ACC112 (cell line): ENCODE data around the gene TOP1.

ENCODE experiments used
- H2AFZ ChIP-seq: fragments of 200-600 bp; sonication (generic); one replicate; pipeline ENCODE4 v1.6.0; 2017; ENCODE audit warnings: antibody characterized with exemption, low read length; ENCODE audit not compliant: unreplicated experiment
- H3K27ac ChIP-seq: fragments of 200-600 bp; sonication (generic); 2 replicates; pipeline ENCODE4 v1.5.1; 2014; ENCODE audit warnings: low read depth, mild to moderate bottlenecking, antibody characterized with exemption, low read length, moderate library complexity
- H3K27me3 ChIP-seq: fragments of 200-600 bp; sonication (generic); 2 replicates; pipeline ENCODE4 v1.6.1; 2014; ENCODE audit warnings: mild to moderate bottlenecking, antibody characterized with exemption, low read length, moderate library complexity, mixed read lengths; ENCODE audit not compliant: insufficient read depth
- H3K36me3 ChIP-seq: fragments of 200-600 bp; sonication (generic); 2 replicates; pipeline ENCODE4 v1.6.1; 2016; ENCODE audit warnings: mild to moderate bottlenecking, antibody characterized with exemption, low read length, moderate library complexity, mixed read lengths; ENCODE audit not compliant: insufficient read depth
- H3K4me1 ChIP-seq: fragments of 200-600 bp; sonication (generic); one replicate; pipeline ENCODE4 v1.6.1; 2016; ENCODE audit warnings: low read length, mixed read lengths; ENCODE audit not compliant: insufficient read depth, unreplicated experiment, control insufficient read depth
- H3K4me3 ChIP-seq: fragments of 200-600 bp; sonication (generic); 2 replicates; pipeline ENCODE4 v1.5.1; 2014; ENCODE audit warnings: mild to moderate bottlenecking, low read depth, low read length
- H3K79me2 ChIP-seq: fragments of 200-600 bp; sonication (generic); one replicate; pipeline ENCODE4 v1.6.0; 2016; ENCODE audit warnings: low read length; ENCODE audit not compliant: control insufficient read depth, unreplicated experiment, insufficient read depth

Gene TOP1

GRCh38 chr20:41004531-41005360 lies 23.9 kb upstream of the TOP1 start:
- Histone ChIP-seq H3K27ac (peak overlapping the region; percentile 95), H2AFZ (no peak overlapping the region), H3K4me1 (peaks cover 48% of the 10 kb centered on the region), H3K79me2 (peaks cover 25% of the 10 kb centered on the region), H3K36me3 (peaks cover 3% of the 10 kb centered on the region; the same call in 1 of the 2 replicates), H3K27me3 (no peaks in the 10 kb centered on the region), H3K4me3 (peak overlapping the region; percentile 73)

- Histone ChIP-seq H3K4me3 (peak overlapping the region; percentile 73), H2AFZ (no peak overlapping the region), H3K27me3 (no peaks in the 10 kb centered on the region), H3K4me1 (peaks cover 54% of the 10 kb centered on the region), H3K27ac (peak overlapping the region; percentile 95), H3K36me3 (peaks cover 3% of the 10 kb centered on the region; the same call in 1 of the 2 replicates), H3K79me2 (peaks cover 19% of the 10 kb centered on the region)
Measured at GRCh38 chr20:41005361-41005729, 23.3 kb upstream of the TOP1 start.

- Histone ChIP-seq H3K27ac (peak overlapping the region; percentile 95), H3K4me1 (peaks cover 59% of the 10 kb centered on the region), H3K36me3 (no peaks in the 10 kb centered on the region), H3K27me3 (no peaks in the 10 kb centered on the region), H2AFZ (no peak overlapping the region), H3K79me2 (peaks cover 13% of the 10 kb centered on the region), H3K4me3 (peak overlapping the region; percentile 73; the same call in 1 of the 2 replicates)
Measured at GRCh38 chr20:41006126-41006935, 22.3 kb upstream of the TOP1 start.

DNA sequence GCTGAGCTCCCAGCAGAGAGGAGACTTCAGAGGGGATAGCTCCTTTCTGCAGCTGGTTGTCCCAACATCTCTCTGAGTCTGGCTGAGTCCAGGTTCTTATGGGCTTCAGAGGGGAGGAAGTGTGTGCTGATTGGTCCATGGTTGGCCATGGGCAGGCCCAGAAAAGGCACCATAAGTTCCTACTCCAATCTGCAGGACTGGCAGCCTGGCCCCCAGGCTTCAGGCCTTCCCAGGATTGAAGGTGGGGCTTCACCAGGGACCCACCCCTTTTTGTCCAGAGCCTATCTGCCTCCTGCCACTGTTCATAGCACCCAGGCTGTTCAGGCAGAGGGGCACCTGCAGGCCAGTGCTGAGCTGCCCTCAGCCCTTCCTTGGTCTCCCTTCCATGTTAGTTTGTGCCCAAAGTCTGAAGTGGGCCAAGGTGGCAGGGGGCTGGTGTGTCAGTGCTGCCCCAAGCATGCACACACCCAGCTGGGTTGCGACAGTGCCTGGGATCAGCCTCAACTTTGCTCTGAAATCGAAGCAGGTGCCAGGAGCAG lies 21.6 kb upstream of the TOP1 start:
- Histone ChIP-seq H2AFZ (no peak overlapping the region), H3K4me3 (no peak overlapping the region), H3K36me3 (no peaks in the 10 kb centered on the region), H3K79me2 (peaks cover 8% of the 10 kb centered on the region), H3K27me3 (no peaks in the 10 kb centered on the region), H3K27ac (no peak overlapping the region), H3K4me1 (peaks cover 59% of the 10 kb centered on the region)

GRCh38 chr20:41007481-41007880 lies 21.1 kb upstream of the TOP1 start:
- H3K27me3 ChIP-seq = no peaks in the 10 kb centered on the region
- peaks cover 8% of the 10 kb centered on the region for H3K79me2 ChIP-seq
- no peak overlapping the region for H2AFZ ChIP-seq
- H3K27ac ChIP-seq = peak overlapping the region; percentile 86
- no peak overlapping the region for H3K4me3 ChIP-seq
- H3K4me1 ChIP-seq = peaks cover 56% of the 10 kb centered on the region
- no peaks in the 10 kb centered on the region for H3K36me3 ChIP-seq

DNA sequence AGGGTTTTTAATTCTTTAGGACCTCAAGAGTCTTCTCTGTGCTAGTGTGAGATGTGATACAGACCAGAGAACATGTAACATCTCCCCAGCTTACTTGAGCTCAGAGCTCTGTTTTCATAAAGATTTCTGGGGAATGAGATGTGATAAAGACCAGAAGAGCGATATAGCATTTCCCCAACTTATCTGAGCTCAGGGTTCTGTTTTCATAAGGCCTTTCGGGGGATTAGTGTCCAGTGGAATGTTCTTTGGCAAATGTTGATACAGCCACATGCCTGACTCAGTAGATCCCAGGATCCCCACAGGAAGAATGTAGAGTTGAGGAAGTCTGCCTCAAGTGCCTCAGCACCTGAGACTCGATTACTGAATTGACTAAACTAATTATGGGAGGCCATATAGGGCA lies 18.7 kb upstream of the TOP1 start:
- H3K4me1 ChIP-seq = peaks cover 49% of the 10 kb centered on the region
- peak overlapping the region; percentile 89 for H2AFZ ChIP-seq
- no peaks in the 10 kb centered on the region for H3K36me3 ChIP-seq
- H3K27ac ChIP-seq = peak overlapping the region; percentile 66
- H3K27me3 ChIP-seq = no peaks in the 10 kb centered on the region
- no peak overlapping the region for H3K4me3 ChIP-seq
- H3K79me2 ChIP-seq = peaks cover 2% of the 10 kb centered on the region

GRCh38 chr20:41011551-41012067 lies 17.0 kb upstream of the TOP1 start:
- no peaks in the 10 kb centered on the region for H3K36me3 ChIP-seq
- H3K4me3 ChIP-seq = no peak overlapping the region
- H3K27ac ChIP-seq = no peak overlapping the region
- H3K79me2 ChIP-seq = no peaks in the 10 kb centered on the region
- H2AFZ ChIP-seq = no peak overlapping the region
- no peaks in the 10 kb centered on the region for H3K27me3 ChIP-seq
- H3K4me1 ChIP-seq = peaks cover 37% of the 10 kb centered on the region

DNA sequence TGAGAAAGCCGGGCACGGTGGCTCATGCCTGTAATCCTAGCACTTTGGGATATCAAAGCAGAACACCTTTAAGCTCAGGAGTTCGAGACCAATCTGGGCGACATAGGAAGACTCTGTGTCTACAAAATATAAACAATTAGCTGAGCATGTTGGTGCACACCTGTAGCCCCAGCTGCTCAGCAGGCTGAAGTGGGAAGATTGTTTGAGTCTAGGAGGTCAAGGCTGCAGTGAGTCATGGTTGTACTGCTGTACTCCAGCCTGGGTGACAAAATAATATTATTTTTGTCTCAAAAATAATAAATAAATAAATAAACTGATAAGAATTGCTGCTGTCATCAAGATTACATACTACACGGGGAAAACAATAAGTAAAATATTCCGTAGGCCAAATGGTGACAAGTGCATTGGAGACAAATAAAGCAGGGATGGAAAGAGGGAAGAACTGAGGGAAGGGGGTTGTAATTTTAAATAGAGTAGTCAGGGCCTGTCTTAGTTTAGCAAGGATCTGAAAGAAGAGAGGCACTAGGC lies 14.0 kb upstream of the TOP1 start:
- H3K27me3 ChIP-seq = no peaks in the 10 kb centered on the region

GRCh38 chr20:41017448-41018042 lies 11.1 kb upstream of the TOP1 start:
- no peak overlapping the region for H3K27ac ChIP-seq
- no peaks in the 10 kb centered on the region for H3K79me2 ChIP-seq
- no peak overlapping the region for H2AFZ ChIP-seq
- H3K4me1 ChIP-seq = peaks cover 10% of the 10 kb centered on the region
- no peaks in the 10 kb centered on the region for H3K27me3 ChIP-seq
- no peak overlapping the region for H3K4me3 ChIP-seq
- no peaks in the 10 kb centered on the region for H3K36me3 ChIP-seq

More for the DNA sequence above, 14.0 kb upstream of the TOP1 start:
- H3K4me3 ChIP-seq = no peak overlapping the region
- H3K4me1 ChIP-seq = peaks cover 24% of the 10 kb centered on the region
- no peak overlapping the region for H2AFZ ChIP-seq
- H3K79me2 ChIP-seq = no peaks in the 10 kb centered on the region
- no peak overlapping the region for H3K27ac ChIP-seq
- no peaks in the 10 kb centered on the region for H3K36me3 ChIP-seq

- Histone ChIP-seq H3K27ac (no peak overlapping the region), H3K27me3 (no peaks in the 10 kb centered on the region), H3K79me2 (no peaks in the 10 kb centered on the region), H3K4me3 (no peak overlapping the region), H2AFZ (no peak overlapping the region), H3K4me1 (peaks cover 4% of the 10 kb centered on the region), H3K36me3 (no peaks in the 10 kb centered on the region)
Measured at GRCh38 chr20:41018153-41018552, 10.5 kb upstream of the TOP1 start.
